GM12874 (cell line): ENCODE data around the gene PUM1.

Experiments
- TF ChIP-seq, protein P1 (sequence below): IDR thresholded peaks from 2 replicates; pipeline ENCODE4 v1.5.1; 2011; ENCODE audit warnings: low read depth, mild to moderate bottlenecking, control low read depth, low read length, moderate library complexity; ENCODE audit not compliant: insufficient read depth

The PUM1 gene

DNA sequence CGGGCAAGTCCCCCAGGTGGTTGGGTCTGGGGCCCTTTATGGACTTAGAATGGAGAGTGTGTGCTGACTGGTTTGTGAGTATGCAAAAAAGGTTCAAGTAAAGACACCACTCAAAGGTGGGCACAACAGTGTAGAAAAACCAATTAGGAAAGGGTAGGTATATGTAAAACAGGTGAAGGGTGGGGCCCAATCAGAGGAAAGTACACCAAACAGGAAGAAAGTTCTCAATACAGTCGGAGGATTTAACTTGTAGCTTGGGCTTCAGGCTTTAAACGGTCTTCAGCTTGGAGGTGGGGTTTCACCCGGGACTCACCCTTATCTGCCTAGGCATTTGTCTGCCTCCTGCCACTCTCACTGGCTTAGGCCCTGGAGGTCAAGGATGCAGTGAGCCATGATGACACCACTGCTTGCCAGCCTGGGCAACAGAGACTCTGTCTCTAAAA is 6.8 kb upstream of the PUM1 start:
- TF ChIP-seq, protein P1, sequence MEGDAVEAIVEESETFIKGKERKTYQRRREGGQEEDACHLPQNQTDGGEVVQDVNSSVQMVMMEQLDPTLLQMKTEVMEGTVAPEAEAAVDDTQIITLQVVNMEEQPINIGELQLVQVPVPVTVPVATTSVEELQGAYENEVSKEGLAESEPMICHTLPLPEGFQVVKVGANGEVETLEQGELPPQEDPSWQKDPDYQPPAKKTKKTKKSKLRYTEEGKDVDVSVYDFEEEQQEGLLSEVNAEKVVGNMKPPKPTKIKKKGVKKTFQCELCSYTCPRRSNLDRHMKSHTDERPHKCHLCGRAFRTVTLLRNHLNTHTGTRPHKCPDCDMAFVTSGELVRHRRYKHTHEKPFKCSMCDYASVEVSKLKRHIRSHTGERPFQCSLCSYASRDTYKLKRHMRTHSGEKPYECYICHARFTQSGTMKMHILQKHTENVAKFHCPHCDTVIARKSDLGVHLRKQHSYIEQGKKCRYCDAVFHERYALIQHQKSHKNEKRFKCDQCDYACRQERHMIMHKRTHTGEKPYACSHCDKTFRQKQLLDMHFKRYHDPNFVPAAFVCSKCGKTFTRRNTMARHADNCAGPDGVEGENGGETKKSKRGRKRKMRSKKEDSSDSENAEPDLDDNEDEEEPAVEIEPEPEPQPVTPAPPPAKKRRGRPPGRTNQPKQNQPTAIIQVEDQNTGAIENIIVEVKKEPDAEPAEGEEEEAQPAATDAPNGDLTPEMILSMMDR = no peak

DNA sequence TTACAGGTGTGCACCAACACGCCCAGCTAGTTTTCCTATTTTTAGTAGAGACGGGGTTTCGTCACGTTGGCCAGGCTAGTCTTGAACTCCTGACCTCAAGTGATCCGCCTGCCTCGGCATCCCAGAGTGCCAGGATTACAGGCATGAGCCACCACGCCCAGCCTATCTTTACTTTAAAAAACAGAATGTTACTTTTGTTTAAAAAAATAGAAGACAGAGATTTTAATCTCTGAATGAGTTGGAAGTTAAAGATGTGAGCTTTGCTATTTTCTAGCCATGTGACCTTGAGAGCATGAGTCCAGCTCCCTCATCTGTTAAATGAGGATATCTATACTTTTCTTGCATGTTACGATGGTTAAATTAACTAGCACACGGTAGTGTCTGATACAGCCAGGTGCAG is 3.9 kb upstream of the PUM1 start:
- TF ChIP-seq, protein P1 = no peak

DNA sequence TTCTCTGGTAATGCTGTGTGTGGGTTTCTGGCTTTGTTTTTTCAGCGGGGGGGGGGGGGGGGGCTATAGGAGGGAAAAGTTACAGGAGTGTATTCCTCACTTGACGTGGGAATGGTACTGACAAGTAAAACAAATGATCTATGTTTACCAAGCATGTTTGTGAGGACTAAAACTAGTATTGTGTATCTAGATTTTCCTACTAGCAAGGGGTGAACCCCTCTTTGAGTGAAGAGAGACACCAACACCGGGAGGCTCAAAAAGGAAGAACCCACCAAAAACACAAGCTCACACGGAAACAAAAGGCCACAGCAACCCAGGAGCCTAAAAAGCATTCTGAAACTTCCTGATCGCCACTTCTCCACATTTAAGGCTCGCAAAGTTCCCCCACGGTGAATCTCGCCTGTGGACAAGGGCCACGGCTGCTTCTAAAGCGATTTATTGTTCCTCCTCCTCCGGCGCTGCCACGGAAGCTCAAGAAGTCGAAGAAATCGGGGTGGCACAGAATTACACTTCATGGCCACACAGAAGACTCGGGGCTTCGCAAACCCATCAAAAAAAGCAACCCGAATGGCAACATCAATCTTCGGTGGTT is 703 bp downstream of the PUM1 start:
- TF ChIP-seq, protein P1 = no peak

GRCh38 chr1:31064111-31064717 is 1.3 kb downstream of the PUM1 start:
- TF ChIP-seq, protein P1 = no peak

DNA sequence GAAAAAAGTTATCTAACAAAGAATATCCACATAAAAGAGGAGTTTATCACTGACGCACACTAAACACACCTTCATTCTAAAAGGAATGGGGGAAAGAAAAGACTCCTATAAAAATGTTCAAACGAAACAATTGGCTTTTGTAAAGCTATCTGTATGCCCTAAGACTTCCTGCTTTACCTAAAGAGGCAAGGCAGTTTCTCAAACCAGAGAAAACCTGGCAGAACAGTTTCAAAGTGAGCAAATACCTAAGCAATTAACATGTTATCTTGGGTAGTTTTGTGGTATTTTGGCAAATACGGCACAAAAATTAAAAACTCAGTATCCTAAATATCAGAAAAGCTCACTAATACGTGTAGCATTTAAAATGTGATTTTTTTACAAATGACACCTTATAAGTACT is 1.9 kb downstream of the PUM1 start:
- TF ChIP-seq, protein P1 = no peak

DNA sequence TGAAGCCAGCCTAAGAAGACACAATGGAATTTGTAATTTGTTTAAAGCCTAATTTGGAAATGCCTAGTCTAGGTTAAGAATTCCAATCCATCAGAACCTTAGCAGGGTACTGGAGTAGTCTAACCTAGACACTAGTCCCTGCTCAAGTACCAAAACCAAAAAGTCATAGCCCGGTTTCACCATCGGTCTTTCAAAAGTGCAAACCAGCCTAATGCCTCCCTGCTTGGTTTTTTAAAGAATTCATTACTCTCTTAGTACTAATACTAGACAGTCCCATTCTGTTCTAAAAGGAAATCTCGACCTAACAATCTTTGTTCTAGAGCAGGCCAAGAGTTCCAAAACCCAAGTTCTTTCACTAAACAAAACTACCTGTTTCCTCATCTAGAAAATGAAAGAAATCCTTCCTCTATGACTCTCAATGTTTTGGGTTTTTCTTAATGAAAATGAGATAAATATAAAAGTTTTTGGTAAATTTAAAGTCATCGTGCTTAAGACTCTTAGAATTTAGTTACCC is 2.6 kb downstream of the PUM1 start:
- TF ChIP-seq, protein P1 = no peak

GRCh38 chr1:31058012-31058411 is 7.5 kb downstream of the PUM1 start:
- TF ChIP-seq, protein P1 = no peak
